ENCODE measurements around the gene CCDC179. TPM values are rescaled to one million over a fixed set of nuclear protein-coding genes. Genes with fewer than 3 reads are reported as not detected.

Gene CCDC179
- total RNA-seq, 1 donor from 2014 or later = not detected

DNA sequence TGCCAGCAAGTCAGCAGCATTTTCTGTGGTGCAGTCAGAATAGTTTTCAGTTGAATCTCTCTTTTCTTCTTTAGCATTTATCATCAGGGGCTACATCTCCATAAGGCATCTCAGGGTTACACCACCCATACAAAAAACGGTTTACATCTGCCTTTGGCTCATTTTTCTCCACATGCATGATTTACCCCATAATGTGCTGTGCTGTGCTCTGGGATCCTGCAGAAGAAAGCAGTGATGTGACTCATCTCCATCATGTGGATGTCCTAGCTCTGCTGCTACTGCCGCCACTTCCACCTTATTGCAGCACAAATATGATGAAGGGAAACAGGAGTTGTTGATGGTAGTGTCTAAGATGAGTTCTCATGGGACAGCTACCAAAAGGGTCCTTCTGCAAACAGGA is 30.0 kb upstream of the CCDC179 start:
- H3K4me1 Mint-ChIP-seq (ENCODE audit: low read depth, unreplicated experiment) = no peaks in the 10 kb centered on the region
- H3K9me3 Mint-ChIP-seq (ENCODE audit: unreplicated experiment) = no peaks in the 10 kb centered on the region
- no peak overlapping the region for H3K4me3 Mint-ChIP-seq (ENCODE audit: unreplicated experiment)
- H3K27ac Mint-ChIP-seq (ENCODE audit: unreplicated experiment) = no peak overlapping the region
- H3K27me3 Mint-ChIP-seq (ENCODE audit: unreplicated experiment) = no peaks in the 10 kb centered on the region
- DNase-seq = no peak
- TF ChIP-seq, protein P1, sequence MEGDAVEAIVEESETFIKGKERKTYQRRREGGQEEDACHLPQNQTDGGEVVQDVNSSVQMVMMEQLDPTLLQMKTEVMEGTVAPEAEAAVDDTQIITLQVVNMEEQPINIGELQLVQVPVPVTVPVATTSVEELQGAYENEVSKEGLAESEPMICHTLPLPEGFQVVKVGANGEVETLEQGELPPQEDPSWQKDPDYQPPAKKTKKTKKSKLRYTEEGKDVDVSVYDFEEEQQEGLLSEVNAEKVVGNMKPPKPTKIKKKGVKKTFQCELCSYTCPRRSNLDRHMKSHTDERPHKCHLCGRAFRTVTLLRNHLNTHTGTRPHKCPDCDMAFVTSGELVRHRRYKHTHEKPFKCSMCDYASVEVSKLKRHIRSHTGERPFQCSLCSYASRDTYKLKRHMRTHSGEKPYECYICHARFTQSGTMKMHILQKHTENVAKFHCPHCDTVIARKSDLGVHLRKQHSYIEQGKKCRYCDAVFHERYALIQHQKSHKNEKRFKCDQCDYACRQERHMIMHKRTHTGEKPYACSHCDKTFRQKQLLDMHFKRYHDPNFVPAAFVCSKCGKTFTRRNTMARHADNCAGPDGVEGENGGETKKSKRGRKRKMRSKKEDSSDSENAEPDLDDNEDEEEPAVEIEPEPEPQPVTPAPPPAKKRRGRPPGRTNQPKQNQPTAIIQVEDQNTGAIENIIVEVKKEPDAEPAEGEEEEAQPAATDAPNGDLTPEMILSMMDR (IDR thresholded peaks at IDR 0.05; ENCODE audit: partially characterized antibody, unreplicated experiment) = no peak
- H3K36me3 Mint-ChIP-seq (ENCODE audit: unreplicated experiment) = no peaks in the 10 kb centered on the region

GRCh38 chr11:22884217-22884616 is 23.9 kb upstream of the CCDC179 start:
- TF ChIP-seq, protein P1 (IDR thresholded peaks at IDR 0.05; ENCODE audit: partially characterized antibody, unreplicated experiment) = no peak
- Mint-ChIP-seq H3K27me3 (ENCODE audit: unreplicated experiment) (no peaks in the 10 kb centered on the region), H3K4me1 (ENCODE audit: low read depth, unreplicated experiment) (no peaks in the 10 kb centered on the region), H3K4me3 (ENCODE audit: unreplicated experiment) (no peak overlapping the region), H3K9me3 (ENCODE audit: unreplicated experiment) (no peaks in the 10 kb centered on the region), H3K36me3 (ENCODE audit: unreplicated experiment) (no peaks in the 10 kb centered on the region), H3K27ac (ENCODE audit: unreplicated experiment) (no peak overlapping the region)
- DNase-seq = no peak

- Mint-ChIP-seq H3K27me3 (ENCODE audit: unreplicated experiment) (no peaks in the 10 kb centered on the region), H3K4me1 (ENCODE audit: low read depth, unreplicated experiment) (no peaks in the 10 kb centered on the region), H3K9me3 (ENCODE audit: unreplicated experiment) (no peaks in the 10 kb centered on the region), H3K4me3 (ENCODE audit: unreplicated experiment) (no peak overlapping the region), H3K36me3 (ENCODE audit: unreplicated experiment) (no peaks in the 10 kb centered on the region), H3K27ac (ENCODE audit: unreplicated experiment) (no peak overlapping the region)
- no peak for DNase-seq
- TF ChIP-seq, protein P1 (IDR thresholded peaks at IDR 0.05; ENCODE audit: partially characterized antibody, unreplicated experiment) = no peak
These were observed 19.4 kb upstream of the CCDC179 start for GRCh38 chr11:22879630-22880029.

GRCh38 chr11:22878604-22879003 is 18.3 kb upstream of the CCDC179 start:
- H3K27ac Mint-ChIP-seq (ENCODE audit: unreplicated experiment) = no peak overlapping the region
- H3K4me1 Mint-ChIP-seq (ENCODE audit: low read depth, unreplicated experiment) = no peaks in the 10 kb centered on the region
- H3K9me3 Mint-ChIP-seq (ENCODE audit: unreplicated experiment) = no peaks in the 10 kb centered on the region
- DNase-seq = no peak
- TF ChIP-seq, protein P1 (IDR thresholded peaks at IDR 0.05; ENCODE audit: partially characterized antibody, unreplicated experiment) = no peak
- H3K27me3 Mint-ChIP-seq (ENCODE audit: unreplicated experiment) = no peaks in the 10 kb centered on the region
- no peak overlapping the region for H3K4me3 Mint-ChIP-seq (ENCODE audit: unreplicated experiment)
- H3K36me3 Mint-ChIP-seq (ENCODE audit: unreplicated experiment) = no peaks in the 10 kb centered on the region

- no peaks in the 10 kb centered on the region for H3K36me3 Mint-ChIP-seq (ENCODE audit: unreplicated experiment)
- no peak overlapping the region for H3K4me3 Mint-ChIP-seq (ENCODE audit: unreplicated experiment)
- H3K27ac Mint-ChIP-seq (ENCODE audit: unreplicated experiment) = no peak overlapping the region
- H3K27me3 Mint-ChIP-seq (ENCODE audit: unreplicated experiment) = no peaks in the 10 kb centered on the region
- no peak for DNase-seq
- no peaks in the 10 kb centered on the region for H3K4me1 Mint-ChIP-seq (ENCODE audit: low read depth, unreplicated experiment)
- TF ChIP-seq, protein P1 (IDR thresholded peaks at IDR 0.05; ENCODE audit: partially characterized antibody, unreplicated experiment) = no peak
- H3K9me3 Mint-ChIP-seq (ENCODE audit: unreplicated experiment) = no peaks in the 10 kb centered on the region
These were observed 17.8 kb upstream of the CCDC179 start for GRCh38 chr11:22878039-22878438.
